H1 (cell line): ENCODE measurements around the gene ACAD10. TPM values are rescaled to one million over a fixed set of nuclear protein-coding genes. Genes with fewer than 3 reads are reported as not detected.

ENCODE experiments used
- EP300 ChIP-seq, 2 experiments: IDR thresholded peaks; 1 replicate in 1 of 2; 2 replicates in 1 of 2; pipeline ENCODE4 v1.6.1; 2011 to 2012; ENCODE audit warnings: low read depth in 2 of 2, low read length in 2 of 2, mild to moderate bottlenecking in 2 of 2, borderline replicate concordance in 1 of 2, inconsistent platforms in 1 of 2, moderate library complexity in 1 of 2
- KDM4A ChIP-seq: IDR thresholded peaks from one replicate; pipeline ENCODE4 v1.7.1; 2012; ENCODE audit warnings: low read depth, mild to moderate bottlenecking, moderate library complexity, low read length, inconsistent platforms; ENCODE audit not compliant: severe bottlenecking
- polyA plus RNA-seq, 7 experiments: library from polyadenylated mRNA; depleted of rRNA in 3 of 7; stranded (reverse) in 5 of 7; unstranded in 2 of 7; fragments of >200 nt in 5 of 7; fragments of 200-250 nt in 2 of 7; gene quantifications; 1 replicate in 5 of 7; 2 replicates in 1 of 7; 4 replicates in 1 of 7; pipeline versions ENCODE4 v1.2.1 to v1.2.3, GENCODE V29; 2011 to 2013; ENCODE audit warnings: missing spikeins in 2 of 7, mixed read lengths in 2 of 7
- total RNA-seq: library from RNA; stranded (reverse); fragmentation: NEBNext Ultra II Directional; extraction: Animal tissue kit (Norgen Biotek cat#: 25700); gene quantifications from 2 replicates; pipeline ENCODE4 v1.2.1, GENCODE V29; 2021
- TF ChIP-seq, protein P1 (sequence below): fragments of 300-600 bp; sonication (generic); IDR thresholded peaks from 2 replicates; pipeline ENCODE4 v1.7.1; 2012; ENCODE audit warnings: low read length, moderate library complexity, mild to moderate bottlenecking, inconsistent platforms; ENCODE audit not compliant: insufficient replicate concordance

ACAD10 gene
- total and polyA plus RNA-seq, 2 of the 8 experiments (the other 6 are each of a cell fraction or from before 2014, with no cell fraction given) = 17.3 to 23.3 TPM

DNA sequence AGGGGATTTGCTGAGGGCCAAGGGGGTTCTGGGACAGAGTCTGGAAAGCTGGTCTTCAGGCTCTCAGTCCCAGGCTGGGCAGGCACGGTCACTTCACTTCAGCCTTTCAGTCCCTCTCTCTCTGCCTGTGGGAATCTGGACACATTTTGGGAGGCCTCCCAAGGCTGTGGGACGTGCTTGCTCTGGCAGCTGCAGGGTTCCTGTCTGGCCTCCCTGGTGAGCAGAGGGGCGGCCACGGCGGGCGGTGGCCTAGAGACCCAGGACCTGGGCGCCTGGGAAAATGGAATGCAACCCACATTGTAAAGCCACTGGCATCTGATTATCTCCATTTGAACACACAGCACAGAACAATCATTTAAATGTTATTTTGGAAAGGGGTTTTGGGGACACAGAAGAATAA is 70.8 kb downstream of the ACAD10 start (continued):
- TF ChIP-seq, protein P1, sequence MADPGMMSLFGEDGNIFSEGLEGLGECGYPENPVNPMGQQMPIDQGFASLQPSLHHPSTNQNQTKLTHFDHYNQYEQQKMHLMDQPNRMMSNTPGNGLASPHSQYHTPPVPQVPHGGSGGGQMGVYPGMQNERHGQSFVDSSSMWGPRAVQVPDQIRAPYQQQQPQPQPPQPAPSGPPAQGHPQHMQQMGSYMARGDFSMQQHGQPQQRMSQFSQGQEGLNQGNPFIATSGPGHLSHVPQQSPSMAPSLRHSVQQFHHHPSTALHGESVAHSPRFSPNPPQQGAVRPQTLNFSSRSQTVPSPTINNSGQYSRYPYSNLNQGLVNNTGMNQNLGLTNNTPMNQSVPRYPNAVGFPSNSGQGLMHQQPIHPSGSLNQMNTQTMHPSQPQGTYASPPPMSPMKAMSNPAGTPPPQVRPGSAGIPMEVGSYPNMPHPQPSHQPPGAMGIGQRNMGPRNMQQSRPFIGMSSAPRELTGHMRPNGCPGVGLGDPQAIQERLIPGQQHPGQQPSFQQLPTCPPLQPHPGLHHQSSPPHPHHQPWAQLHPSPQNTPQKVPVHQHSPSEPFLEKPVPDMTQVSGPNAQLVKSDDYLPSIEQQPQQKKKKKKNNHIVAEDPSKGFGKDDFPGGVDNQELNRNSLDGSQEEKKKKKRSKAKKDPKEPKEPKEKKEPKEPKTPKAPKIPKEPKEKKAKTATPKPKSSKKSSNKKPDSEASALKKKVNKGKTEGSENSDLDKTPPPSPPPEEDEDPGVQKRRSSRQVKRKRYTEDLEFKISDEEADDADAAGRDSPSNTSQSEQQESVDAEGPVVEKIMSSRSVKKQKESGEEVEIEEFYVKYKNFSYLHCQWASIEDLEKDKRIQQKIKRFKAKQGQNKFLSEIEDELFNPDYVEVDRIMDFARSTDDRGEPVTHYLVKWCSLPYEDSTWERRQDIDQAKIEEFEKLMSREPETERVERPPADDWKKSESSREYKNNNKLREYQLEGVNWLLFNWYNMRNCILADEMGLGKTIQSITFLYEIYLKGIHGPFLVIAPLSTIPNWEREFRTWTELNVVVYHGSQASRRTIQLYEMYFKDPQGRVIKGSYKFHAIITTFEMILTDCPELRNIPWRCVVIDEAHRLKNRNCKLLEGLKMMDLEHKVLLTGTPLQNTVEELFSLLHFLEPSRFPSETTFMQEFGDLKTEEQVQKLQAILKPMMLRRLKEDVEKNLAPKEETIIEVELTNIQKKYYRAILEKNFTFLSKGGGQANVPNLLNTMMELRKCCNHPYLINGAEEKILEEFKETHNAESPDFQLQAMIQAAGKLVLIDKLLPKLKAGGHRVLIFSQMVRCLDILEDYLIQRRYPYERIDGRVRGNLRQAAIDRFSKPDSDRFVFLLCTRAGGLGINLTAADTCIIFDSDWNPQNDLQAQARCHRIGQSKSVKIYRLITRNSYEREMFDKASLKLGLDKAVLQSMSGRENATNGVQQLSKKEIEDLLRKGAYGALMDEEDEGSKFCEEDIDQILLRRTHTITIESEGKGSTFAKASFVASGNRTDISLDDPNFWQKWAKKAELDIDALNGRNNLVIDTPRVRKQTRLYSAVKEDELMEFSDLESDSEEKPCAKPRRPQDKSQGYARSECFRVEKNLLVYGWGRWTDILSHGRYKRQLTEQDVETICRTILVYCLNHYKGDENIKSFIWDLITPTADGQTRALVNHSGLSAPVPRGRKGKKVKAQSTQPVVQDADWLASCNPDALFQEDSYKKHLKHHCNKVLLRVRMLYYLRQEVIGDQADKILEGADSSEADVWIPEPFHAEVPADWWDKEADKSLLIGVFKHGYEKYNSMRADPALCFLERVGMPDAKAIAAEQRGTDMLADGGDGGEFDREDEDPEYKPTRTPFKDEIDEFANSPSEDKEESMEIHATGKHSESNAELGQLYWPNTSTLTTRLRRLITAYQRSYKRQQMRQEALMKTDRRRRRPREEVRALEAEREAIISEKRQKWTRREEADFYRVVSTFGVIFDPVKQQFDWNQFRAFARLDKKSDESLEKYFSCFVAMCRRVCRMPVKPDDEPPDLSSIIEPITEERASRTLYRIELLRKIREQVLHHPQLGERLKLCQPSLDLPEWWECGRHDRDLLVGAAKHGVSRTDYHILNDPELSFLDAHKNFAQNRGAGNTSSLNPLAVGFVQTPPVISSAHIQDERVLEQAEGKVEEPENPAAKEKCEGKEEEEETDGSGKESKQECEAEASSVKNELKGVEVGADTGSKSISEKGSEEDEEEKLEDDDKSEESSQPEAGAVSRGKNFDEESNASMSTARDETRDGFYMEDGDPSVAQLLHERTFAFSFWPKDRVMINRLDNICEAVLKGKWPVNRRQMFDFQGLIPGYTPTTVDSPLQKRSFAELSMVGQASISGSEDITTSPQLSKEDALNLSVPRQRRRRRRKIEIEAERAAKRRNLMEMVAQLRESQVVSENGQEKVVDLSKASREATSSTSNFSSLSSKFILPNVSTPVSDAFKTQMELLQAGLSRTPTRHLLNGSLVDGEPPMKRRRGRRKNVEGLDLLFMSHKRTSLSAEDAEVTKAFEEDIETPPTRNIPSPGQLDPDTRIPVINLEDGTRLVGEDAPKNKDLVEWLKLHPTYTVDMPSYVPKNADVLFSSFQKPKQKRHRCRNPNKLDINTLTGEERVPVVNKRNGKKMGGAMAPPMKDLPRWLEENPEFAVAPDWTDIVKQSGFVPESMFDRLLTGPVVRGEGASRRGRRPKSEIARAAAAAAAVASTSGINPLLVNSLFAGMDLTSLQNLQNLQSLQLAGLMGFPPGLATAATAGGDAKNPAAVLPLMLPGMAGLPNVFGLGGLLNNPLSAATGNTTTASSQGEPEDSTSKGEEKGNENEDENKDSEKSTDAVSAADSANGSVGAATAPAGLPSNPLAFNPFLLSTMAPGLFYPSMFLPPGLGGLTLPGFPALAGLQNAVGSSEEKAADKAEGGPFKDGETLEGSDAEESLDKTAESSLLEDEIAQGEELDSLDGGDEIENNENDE = no peak
- no peak for TF ChIP-seq KDM4A
- no peak for TF ChIP-seq EP300 (IDR thresholded peaks at IDR 0.05; ENCODE audit: borderline replicate concordance in 1 of 2, low read depth in 2 of 2, low read length in 2 of 2)
